SH-SY5Y (cell line): ENCODE results near the gene SNUPN.

Experiments used
- GATA2 ChIP-seq: IDR thresholded peaks from 2 replicates; pipeline ENCODE4 v1.6.1; 2011; ENCODE audit warnings: mild to moderate bottlenecking, low read depth, low read length
- GATA3 ChIP-seq: IDR thresholded peaks from 2 replicates; pipeline ENCODE4 v1.6.1; 2011; ENCODE audit warnings: low read depth, mild to moderate bottlenecking, low read length, moderate library complexity

- no peak for TF ChIP-seq GATA2
- TF ChIP-seq GATA3, result no peak
Observed at GRCh38 chr15:75620841-75621391, 4.6 kb downstream of the SNUPN start.
